GM19025 (cell line): ENCODE measurements around the gene CYB5B.

ENCODE experiments used
- ATAC-seq: cut with Tn5 transposase; IDR thresholded peaks from one replicate; pipeline ENCODE4 v1.9.1; 2021; ENCODE audit warnings: mild to moderate bottlenecking, low read depth, moderate library complexity; ENCODE audit not compliant: unreplicated experiment

CYB5B gene

DNA sequence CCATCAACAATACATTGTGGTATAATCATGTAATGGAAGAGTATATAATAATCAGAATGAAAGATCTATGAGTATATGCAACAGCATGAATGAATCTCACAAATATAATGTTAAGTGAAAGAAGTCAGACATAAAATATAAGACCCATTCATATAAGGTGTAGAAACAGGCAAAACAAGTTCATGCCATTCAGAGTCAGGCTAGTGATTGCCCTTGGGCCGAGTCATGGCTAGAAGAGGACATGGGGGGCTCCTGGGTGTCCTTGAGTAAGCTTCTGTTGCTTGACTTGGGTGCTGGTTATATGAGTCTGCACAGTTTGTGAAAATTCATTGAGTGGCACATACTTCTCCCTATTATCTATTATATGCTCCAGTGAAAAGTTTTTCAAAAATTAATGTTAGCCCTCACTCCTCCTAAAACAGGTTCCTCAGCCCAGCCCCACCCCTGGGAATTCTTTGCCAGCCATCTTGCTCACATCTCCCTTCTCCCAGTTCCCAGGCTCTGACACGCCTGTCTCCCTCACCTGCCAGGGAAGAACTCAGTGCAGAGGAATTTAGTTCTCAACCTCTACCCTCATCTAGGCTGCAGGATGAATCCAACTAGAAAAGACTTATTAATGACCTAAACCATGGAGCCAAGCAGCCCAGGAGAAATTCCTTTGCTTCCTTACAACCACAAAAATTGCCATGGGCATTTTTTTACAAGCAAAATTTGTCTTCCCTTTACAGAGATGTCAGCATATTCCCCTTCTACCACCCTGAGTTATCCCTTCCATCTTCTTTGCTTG is 89.0 kb downstream of the CYB5B start:
- no peak for ATAC-seq

DNA sequence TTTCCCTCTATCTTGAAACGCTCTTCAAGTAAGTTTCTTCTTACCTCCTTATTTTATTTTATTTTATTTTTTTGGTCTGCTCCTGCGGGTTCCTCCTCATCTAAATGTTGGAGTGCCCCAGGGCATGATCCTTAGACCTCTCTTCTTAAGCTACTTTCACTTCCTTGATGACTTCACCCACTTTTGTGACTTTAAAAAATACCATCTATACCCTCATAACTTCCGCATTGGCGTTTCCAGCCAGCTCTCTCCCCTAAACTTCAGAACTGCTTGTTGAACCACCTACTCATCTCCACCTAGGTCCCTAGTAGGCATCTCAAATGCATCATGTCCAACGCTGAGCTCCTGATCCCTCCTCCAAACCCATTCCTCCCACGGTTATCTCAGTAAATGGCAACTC is 89.9 kb downstream of the CYB5B start:
- ATAC-seq = no peak
